ENCODE measurements around the gene FLCN. TPM values are rescaled to one million over a fixed set of nuclear protein-coding genes. Genes with fewer than 3 reads are reported as not detected.

Gene FLCN
- total RNA-seq, 1 donor, result 67.3 TPM

DNA sequence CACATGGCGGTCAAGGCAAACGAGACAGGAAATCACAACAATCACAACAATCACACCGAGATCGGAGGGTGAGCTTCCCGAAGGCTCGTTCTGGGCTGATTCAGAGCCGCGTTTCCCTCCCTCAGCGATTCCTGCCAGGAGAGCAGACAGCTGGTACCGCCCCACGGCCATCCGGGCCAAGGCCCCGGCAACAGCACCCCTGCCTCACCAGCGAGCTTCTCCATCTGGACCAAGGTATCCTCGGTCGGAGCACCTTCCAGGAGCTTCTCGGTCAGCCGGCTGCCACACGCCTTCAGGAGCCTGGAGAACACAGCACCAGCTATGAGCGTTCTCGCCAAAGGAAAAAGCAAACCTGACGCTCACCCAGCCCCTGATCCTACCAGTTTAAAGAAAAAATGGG lies 15.6 kb downstream of the FLCN start:
- TF ChIP-seq CTCF (IDR thresholded peaks at IDR 0.05; ENCODE audit: insufficient read depth, low read length), result no peak
- no peak for DNase-seq (ENCODE audit: low read depth)
- no peak overlapping the region for H3K4me3 ChIP-seq (ENCODE audit: low read depth, low read length)

- H3K4me3 ChIP-seq (ENCODE audit: low read depth, low read length), result no peak overlapping the region
- no peak for TF ChIP-seq CTCF (IDR thresholded peaks at IDR 0.05; ENCODE audit: insufficient read depth, low read length)
- DNase-seq (ENCODE audit: low read depth), result no peak
Measured at GRCh38 chr17:17220529-17220928, 16.4 kb downstream of the FLCN start.

DNA sequence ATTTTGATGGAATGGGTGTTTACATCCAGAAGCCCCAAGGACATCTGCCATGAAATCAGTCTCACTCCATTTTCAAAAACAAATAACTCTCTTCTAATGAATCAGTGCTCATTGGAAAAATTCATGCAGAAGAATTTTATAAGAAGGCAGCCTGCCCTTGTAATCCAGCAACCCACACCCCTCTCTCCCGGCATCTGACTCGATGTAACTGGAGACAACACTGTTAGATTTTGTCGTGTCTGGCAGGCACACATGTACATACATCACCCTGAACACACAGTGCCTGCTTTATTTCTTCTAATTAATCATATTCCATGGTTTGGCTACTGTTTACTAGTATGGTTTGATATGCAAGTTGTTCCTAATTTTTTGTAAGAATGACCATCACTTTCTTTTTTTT lies 19.0 kb downstream of the FLCN start:
- TF ChIP-seq CTCF (IDR thresholded peaks at IDR 0.05; ENCODE audit: insufficient read depth, low read length), result no peak
- DNase-seq (ENCODE audit: low read depth), result no peak
- H3K4me3 ChIP-seq (ENCODE audit: low read depth, low read length), result no peak overlapping the region

- H3K4me3 ChIP-seq (ENCODE audit: low read depth, low read length), result no peak overlapping the region
- TF ChIP-seq CTCF (IDR thresholded peaks at IDR 0.05; ENCODE audit: insufficient read depth, low read length), result no peak
- DNase-seq (ENCODE audit: low read depth), result no peak
Measured at GRCh38 chr17:17216776-17217175, 20.2 kb downstream of the FLCN start.

DNA sequence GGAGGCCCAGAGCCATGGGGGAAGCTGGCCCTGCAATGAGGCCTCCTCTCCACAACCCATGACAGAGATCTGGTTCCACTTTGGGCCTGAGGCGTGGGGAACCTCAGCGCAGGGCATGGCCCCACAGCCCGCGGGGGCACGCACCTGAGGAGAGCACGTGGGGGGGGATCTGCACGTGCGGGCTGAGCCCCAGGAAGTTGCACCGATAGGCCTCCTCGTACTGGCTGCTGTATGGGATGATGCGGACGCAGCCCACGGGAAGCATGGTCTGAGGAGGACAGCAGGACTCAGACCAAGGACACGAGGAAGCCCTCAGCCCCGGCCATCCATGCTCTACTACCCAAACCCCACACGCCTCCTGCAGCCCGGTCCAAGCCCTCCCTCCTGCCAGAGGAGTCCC lies 20.7 kb downstream of the FLCN start:
- no peak for TF ChIP-seq CTCF (IDR thresholded peaks at IDR 0.05; ENCODE audit: insufficient read depth, low read length)
- H3K4me3 ChIP-seq (ENCODE audit: low read depth, low read length), result no peak overlapping the region
- DNase-seq (ENCODE audit: low read depth), result no peak

DNA sequence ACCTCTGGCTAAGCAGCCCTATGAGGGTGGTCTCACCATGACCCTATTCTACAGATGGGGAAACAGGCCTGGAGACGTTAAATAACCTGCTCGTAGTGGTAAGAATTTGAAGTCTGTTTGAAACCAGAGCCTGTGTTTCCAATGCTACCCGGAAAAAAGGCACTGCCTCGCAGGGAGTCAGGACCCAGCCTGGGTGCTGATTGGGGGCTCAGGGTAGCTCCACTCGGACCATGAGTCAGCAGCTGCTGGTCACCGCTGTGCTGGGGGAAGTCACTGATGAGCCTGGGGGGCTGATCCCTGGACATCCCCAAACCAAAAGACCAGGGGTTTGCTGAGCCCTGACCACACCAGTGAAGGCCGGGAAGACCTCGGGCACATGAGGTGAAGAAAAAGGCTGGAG lies 21.4 kb downstream of the FLCN start:
- TF ChIP-seq CTCF (IDR thresholded peaks at IDR 0.05; ENCODE audit: insufficient read depth, low read length), result no peak
- DNase-seq (ENCODE audit: low read depth), result no peak

DNA sequence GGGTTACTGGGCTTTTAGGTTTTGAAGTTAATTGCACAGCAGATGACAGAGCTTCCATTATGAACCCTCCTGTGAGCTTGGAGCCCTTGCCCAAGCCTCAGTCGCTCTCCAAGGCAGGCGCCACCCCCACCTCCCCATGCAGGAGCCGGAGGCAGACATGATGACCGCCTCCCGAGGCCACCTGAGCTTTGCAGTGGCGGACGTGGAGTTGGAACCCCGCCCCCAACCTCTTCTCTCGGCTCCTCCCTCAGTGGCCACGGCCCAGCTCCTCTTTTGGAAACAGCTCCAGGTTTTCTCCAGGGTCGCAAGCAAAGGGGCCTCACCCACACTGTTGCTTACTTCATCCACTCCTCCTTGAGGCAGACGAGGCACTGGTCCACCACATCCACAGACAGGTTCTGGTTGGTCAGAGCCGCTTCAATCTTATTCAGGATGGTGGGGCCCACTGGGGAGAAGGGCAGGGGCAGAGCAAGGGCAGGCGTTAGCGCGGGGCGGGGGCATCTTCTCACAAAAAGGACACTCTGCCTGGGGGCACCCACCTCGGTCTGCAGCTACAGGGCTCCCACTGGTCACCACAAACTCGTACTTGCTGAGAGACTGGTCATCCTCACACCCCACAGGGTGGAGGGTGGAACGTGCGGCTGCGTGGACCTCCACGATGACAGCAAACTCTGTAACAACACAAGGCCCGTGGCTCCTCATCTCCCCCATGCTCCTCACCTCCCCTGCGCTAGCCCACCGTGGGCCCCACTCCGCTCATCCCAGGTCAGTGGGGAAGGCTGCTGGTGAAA lies 22.1 kb downstream of the FLCN start:
- no peak for DNase-seq (ENCODE audit: low read depth)
- no peak overlapping the region for H3K4me3 ChIP-seq (ENCODE audit: low read depth, low read length)
- TF ChIP-seq CTCF (IDR thresholded peaks at IDR 0.05; ENCODE audit: insufficient read depth, low read length), result no peak

More for the DNA sequence above, 21.4 kb downstream of the FLCN start:
- H3K4me3 ChIP-seq (ENCODE audit: low read depth, low read length), result no peak overlapping the region

Measured in fibroblast of the aortic adventitia (primary cell).